Measurements from ENCODE around the gene TEX14.
"Not testable (repeated sequence)": the region's sequence is repeated elsewhere in the genome, so short reads cannot be mapped to it uniquely, and the experiment has no call there.

The TEX14 gene

DNA sequence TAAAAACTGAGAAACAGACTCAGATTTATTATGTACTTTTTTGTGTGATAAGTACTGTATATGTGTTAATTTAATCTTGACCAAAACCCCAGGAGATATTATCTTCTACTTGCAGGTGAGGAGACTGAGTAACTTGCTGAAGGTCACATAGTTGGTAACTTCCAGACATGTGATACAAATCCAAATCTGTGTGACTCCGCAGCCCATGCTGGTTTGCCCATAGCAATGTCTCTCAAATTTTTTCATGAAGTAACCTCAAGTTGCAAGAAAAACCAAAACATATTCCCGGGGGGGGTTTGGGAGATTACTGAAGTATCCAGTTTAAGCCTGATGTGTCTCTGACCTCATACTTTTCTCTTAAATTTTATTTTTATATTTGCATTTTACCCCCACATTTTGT, 3.3 kb downstream of the TEX14 start:
- DNase-seq (ENCODE audit: low read depth): no peak

DNA sequence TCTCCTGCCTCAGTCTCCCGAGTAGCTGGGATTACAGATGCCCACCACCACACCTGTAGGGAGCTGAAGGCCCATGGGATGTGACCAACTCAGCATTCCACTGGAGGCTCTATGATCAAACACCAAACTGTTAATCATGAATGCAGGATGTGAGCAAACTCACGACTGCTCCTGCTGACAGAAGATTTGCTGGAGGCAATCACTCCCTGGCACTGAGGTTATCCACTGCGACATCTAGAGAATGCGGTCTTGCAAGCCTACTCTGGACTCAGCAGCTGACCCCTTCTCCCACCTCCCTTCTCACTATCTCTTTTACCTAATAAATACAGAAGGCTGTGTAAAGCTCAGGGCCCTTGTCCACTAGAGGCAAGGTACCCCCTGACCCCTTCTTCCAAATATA, 4.9 kb downstream of the TEX14 start:
- DNase-seq (ENCODE audit: low read depth): no peak

DNA sequence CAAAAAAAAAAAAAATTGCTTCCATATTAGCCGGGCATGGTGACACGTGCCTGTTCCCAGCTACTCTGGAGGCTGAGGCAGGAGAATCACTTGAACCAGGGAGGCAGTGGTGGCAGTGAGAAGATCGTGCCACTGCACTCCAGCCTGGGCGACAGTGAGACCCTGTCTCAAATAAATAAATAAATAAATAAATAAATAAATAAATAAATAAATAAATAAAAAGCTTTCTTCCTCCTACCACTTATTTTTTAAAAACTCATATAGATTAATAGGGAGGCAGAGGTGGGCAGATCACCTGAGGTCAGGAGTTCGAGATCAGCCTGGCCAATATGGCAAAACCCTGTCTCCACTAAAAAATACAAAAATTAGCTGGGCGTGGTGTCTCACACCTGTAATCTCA, 7.4 kb downstream of the TEX14 start:
- not testable (repeated sequence) for DNase-seq (ENCODE audit: low read depth)

DNA sequence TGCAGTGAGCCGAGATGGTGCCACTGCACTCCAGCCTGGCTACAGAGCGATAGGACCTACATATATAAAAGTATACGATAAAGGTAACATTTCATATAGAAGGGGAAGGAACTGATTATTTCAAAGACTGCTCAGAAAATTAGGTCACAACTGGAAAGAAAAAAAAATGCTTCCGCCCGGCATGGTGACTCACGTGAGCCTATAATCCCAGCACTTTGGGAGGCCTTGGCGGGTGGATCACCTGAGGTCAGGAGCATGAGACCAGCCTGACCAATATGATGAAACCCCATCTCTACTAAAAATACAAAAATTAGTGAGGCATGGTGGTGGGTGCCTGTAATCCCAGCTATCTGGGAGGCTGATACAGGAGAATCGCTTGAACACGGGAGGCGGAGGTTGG, 7.8 kb downstream of the TEX14 start:
- DNase-seq (ENCODE audit: low read depth): no peak

DNA sequence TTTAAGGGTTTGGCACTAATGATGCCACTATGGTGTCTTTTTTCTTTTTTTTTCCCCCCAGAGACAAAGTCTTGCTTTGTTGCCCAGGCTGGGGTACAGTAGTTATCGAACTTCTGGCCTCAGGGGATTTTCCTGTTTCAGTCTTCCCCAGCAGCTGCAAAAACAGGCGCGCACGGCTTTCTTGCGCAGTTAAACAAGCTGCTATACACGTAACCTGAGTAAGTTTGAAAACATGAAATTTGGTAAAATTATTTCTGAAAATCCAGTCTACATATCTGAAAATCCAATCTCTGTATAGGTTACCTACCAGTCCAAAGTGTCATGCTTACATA, 11.8 kb downstream of the TEX14 start:
- no peak for DNase-seq (ENCODE audit: low read depth)

DNA sequence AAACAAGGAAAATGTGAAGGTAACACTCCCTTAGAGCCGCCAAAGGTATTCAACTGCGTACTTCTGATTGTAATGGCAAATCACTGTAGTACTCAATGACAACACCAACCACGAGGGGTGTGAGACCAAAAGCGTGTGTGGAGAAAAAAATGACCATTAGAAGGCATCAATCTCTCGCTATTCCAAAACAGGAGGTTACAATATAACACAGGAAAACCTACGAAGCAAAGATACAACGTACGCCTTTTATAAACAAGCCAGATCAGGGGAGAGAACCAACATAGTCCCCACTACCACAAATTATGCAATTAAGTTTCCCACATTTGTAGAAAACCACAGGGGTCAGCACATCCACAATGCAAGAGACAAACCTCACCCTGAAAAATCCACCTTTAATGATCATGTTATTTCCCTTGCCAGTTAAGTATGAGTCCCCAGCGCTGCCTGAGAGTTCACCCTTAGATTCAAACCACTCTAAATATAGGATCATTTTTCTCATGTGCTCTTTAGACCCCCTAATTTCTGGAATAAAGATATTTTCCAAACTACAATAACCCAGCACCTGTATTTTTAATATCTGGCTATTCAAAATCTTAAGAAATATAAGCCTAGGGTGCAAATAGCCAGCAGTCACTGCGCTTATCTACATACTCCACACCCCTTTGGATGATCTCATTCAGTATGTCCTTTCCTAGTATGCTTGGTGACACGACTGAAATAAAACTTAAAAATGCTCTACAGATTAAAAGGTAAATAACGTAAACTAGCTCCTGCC, 12.4 kb downstream of the TEX14 start:
- DNase-seq (ENCODE audit: low read depth): no peak

DNA sequence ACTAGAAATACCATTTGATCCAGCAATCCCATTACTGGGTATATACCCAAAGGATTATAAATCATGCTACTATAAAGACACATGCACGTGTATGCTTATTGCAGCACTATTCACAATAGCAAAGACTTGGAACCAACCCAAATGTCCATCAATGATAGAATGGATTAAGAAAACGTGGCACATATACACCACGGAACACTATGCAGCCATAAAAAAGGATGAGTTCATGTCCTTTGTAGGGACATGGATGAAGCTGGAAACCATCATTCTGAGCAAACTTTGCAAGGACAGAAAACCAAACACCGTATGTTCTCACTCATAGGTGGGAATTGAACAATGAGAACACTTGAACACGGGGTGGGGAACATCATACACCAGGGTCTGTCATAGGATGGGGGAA, 13.6 kb downstream of the TEX14 start:
- not testable (repeated sequence) for DNase-seq (ENCODE audit: low read depth)

DNA sequence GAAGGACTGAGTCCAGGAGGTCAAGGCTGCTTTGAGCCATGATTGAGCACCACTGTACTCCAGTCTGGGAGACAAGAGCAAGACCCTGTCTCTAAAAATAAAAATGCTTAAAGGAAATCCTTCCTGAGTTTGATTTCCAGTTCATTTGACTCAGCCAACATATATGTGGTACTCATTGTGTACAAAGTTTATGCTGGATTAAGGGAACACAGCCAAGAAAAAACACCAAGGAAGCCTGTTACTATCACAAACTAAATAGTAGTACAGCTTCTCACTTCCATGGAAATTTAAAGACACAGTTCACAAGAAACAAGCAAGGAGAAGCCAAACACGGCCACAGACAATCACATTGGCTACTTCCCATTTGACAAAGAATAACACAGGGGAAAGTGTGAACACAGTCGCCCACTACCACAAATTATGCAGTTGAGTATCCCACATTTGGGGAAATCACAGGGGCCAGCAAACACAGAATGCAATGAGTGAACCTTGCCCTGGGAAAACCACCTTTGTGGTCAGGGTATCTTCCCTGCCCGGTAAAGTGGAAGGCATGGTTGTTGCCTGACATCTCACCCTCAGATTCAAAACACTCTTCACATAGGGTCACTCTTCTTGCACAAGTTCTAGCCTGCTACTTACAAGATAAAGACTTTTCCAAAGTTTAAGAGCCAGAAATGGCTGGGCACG, 14.5 kb downstream of the TEX14 start:
- no peak for DNase-seq (ENCODE audit: low read depth)

DNA sequence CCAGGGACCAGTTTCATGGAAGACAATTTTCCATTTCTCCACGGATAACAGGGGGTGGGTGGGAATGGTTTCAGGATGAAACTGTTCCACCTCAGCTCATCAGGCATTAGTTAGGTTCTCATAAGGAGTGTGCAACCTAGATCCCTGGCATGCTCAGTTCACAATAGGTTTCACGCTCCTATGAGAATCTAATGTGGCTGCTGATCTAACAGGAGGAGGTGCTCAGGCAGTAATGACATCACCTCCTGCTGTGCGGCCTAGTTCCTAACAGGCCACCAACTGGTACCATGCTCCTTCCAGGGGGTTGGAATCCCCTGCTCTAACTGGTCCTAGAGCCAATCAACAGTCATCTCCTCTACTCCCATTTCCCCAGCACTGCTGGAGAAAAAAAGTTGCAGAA, 19.9 kb downstream of the TEX14 start:
- no peak for DNase-seq (ENCODE audit: low read depth)

- no peak for DNase-seq (ENCODE audit: low read depth)
Observed at GRCh38 chr17:58669853-58670252, 22.0 kb downstream of the TEX14 start.

- DNase-seq (ENCODE audit: low read depth): no peak
Observed at GRCh38 chr17:58668598-58668935, 23.3 kb downstream of the TEX14 start.

- DNase-seq (ENCODE audit: low read depth): no peak
Observed at GRCh38 chr17:58667934-58668597, 23.8 kb downstream of the TEX14 start.

GRCh38 chr17:58666858-58667267, 25.0 kb downstream of the TEX14 start:
- peak; percentile 7 for DNase-seq (ENCODE audit: low read depth)

DNA sequence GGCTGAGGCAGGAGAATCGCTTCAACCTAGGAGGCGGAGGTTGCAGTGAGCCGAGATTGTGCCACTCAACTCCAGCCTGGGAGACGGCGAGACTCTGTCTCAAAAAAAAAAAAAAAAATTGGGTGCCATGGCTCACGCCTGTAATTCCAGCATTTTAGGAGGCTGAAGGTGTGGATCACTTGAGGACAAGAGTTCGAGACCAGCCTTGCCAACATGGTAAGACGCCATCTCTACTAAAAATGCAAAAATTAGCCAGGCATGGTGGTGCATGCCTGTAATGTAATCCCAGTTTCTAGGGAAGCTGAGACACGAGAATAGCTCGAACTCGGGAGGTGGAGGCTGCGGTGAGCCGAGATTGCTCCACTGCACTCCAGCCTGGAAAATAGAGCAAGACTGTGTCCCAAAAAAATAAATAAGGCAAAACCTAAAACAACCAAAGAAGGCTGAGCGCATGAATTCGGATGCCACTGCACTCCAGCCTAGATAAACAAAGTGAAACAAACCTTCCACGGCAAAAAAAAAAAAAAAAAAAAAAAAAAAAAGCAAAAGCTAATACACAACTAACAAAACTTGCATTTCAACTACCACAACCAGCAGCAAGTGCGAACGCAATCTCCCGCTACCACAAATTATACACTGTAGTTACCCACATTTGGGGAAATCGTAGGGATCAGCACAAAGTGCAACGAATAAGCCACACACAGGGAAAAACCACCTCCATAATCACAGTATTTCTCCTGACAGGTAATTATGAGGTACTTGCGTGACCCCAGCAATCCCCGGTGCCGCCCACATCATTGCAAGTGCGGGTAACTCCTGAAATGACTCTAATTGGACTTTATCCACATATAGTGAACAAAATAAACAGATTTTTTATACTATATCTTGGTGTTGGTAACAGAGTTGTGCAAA, 25.6 kb downstream of the TEX14 start:
- DNase-seq (ENCODE audit: low read depth): no peak

- no peak for DNase-seq (ENCODE audit: low read depth)
Observed at GRCh38 chr17:58664302-58664701, 27.5 kb downstream of the TEX14 start.

DNA sequence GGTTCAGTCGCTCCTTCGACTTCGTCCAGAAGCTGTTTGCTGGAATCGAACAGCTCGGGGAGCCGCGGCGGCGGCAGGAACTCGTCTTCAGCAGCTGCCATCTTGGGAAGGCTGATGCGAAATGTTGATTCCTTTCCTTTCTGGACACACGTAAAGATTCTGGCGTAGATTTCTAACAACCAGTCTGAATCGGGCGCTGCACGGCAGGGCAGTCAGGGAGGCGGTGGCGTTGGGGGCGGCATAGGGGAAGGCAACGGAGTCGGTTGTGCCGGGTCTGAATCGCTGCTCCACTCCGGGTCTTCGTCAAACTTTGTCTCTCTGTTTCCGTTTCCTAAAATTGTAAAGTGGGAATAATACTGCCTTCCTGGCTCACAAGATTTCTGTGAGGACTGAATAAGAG, 30.3 kb downstream of the TEX14 start:
- no peak for DNase-seq (ENCODE audit: low read depth)

- DNase-seq (ENCODE audit: low read depth): no peak
Observed at GRCh38 chr17:58660621-58661020, 31.2 kb downstream of the TEX14 start.

GRCh38 chr17:58659714-58660084, 32.1 kb downstream of the TEX14 start:
- not testable (repeated sequence) for DNase-seq (ENCODE audit: low read depth)

DNA sequence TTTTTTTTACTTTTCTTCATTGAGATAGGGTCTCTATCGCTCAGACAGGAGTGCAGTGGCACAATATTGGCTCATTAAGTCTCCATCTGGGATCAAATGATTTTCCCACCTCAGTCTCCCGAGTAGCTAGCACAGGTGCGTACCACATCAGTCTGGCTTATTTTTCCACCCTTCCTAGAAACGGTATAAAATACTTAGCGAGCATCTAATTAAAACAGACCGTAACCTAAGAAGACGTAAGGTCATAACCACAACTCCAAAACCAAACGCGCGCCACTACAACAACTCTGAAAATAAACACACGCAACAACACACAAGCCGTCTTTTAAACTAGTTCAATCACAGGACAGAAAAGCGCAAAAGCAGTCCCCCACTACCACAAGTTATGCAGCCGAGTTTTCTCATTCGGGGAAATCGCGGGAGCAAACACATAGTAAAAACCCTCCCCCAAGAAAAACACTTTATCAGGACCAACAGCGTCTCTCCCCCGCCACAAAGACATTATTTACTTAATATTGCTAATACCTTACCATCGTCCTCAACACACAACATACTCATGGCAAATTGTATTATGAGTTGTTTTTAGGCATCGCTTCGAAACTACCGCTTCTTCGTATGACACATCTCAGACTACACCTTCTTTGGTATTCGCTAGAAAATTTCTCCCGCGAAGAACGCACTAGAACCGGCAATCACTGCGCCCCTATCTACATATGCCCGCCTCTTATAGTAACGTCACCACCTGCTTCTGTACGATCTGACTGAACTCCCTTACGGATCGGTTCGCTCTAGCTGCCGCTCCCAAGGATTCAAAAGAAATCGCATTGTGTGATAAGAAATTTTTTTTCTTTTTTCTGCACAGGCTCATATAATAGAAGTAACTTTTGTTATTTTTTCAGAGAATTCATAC, 32.8 kb downstream of the TEX14 start:
- DNase-seq (ENCODE audit: low read depth): peak; percentile 51

- not testable (repeated sequence) for DNase-seq (ENCODE audit: low read depth)
Observed at GRCh38 chr17:58657962-58658803, 33.7 kb downstream of the TEX14 start.

All from stimulated activated CD8-positive, alpha-beta memory T cell treated with anti-CD3 and anti-CD28 coated beads, Interleukin-4, amount 100 ng/mL, for 24 hours (primary cell).